HG02870 (cell line): Measurements from ENCODE around the gene LRRC1.

Source experiments
- ATAC-seq: cut with Tn5 transposase; IDR thresholded peaks from one replicate; pipeline ENCODE4 v1.9.1; 2021; ENCODE audit warnings: mild to moderate bottlenecking, moderate library complexity; ENCODE audit not compliant: unreplicated experiment

The LRRC1 gene

GRCh38 chr6:53919881-53920360 is 125.1 kb downstream of the LRRC1 start:
- ATAC-seq: no peak

DNA sequence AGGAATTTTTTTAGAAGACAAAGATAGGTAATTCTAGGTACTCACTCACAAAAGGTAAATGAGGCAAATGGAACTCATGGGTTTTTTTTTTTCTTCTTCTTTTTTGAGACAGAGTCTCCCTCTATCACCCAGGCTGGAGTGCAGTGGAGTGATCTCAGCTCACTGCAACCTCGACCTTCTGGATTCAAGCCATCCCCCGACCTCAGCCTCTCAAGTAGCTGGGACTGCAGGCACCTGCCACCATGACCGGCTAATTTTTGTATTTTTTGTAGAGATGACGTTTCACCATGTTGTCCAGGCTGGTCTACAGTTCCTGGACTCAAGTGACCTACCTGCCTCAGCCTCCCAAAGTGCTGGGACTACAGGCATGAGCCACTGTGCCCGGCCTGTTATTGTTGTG is 126.1 kb downstream of the LRRC1 start:
- ATAC-seq: no peak

- ATAC-seq: no peak
Observed at GRCh38 chr6:53921639-53922038, 126.8 kb downstream of the LRRC1 start.

DNA sequence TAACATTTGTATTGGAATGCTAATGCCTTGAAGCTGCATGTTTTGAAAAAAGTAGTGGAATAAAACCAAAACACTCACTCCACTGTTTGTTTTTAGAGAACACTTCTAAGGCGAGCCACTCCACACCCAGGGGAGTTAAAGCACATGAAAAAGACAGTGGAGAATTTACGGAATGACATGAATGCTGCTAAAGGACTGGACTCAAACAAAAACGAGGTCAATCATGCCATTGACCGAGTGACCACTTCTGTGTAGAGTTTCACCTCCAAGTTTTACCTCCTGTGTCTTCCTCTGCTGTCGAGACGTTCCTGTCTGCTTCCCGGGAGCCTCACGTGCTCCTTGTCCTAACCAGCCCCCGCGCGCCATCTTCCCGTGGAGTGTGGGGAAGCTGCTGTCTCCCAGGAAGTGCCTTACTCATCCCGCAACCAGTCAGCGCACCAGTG is 127.8 kb downstream of the LRRC1 start:
- no peak for ATAC-seq

GRCh38 chr6:53924277-53924676 is 129.5 kb downstream of the LRRC1 start:
- no peak for ATAC-seq

- ATAC-seq: no peak
Observed at GRCh38 chr6:53924821-53925422, 130.1 kb downstream of the LRRC1 start.

- ATAC-seq: no peak
Observed at GRCh38 chr6:53925891-53926290, 131.1 kb downstream of the LRRC1 start.

GRCh38 chr6:53926505-53926904 is 131.7 kb downstream of the LRRC1 start:
- ATAC-seq: no peak

DNA sequence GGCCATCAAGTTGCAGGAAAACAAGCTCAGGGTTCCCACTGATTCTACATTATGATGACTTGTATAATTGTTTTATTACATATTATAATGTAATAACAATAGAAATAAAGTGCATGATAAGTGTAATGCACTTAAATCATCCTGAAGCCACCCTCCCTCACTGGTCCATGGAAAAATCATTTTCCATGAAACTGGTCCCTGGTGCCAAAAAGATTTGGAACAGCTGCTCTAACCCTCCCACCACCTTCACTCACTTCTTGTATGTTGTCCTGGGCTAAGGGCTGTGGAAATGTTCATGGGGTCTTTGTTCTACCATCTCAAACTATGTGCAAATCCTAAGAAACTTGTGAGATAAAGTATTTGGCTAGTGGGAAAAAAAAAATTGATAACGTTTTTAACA is 133.8 kb downstream of the LRRC1 start:
- no peak for ATAC-seq

GRCh38 chr6:53929041-53929820 is 134.4 kb downstream of the LRRC1 start:
- ATAC-seq: no peak

GRCh38 chr6:53929821-53930120 is 135.0 kb downstream of the LRRC1 start:
- no peak for ATAC-seq

- ATAC-seq: no peak
Observed at GRCh38 chr6:53930330-53930729, 135.5 kb downstream of the LRRC1 start.

DNA sequence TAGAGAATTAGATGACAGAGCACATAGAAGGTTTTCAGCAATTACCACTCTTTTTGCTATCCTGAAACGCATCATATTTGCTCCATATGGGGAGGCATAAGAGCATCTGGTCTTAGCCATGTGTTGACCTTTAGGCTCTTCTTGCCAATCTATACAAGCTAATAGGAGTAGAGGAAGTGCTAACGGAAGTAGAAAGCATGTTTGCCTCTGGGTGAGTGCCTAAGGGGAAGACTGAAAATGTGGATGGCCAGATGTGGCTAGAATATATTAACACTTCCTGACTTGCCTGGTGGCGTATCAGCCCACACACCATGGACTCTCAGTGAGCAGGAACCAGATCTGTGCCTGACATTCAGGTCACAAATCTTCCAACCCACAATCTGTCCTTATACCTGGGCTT is 136.3 kb downstream of the LRRC1 start:
- no peak for ATAC-seq

DNA sequence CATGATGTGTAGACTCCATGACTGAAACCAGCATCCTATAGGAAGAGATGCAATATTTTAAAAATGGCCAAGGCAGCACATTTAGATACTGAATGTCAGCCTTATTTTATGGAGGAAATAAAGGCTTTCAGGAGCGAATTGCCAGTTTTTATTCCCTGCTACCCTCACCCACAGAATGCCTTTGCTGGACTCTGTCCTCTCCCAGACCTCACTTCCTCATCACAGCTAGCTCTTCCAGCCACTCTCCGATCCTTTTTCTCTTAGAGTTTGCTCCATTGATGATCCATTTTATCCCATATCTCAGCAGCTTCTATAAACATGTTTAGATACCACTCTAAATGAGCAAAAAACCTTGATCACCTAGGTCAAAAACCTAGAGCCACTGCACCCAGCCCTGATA is 137.7 kb downstream of the LRRC1 start:
- ATAC-seq: no peak

- ATAC-seq: no peak
Observed at GRCh38 chr6:53934023-53934422, 139.2 kb downstream of the LRRC1 start.

DNA sequence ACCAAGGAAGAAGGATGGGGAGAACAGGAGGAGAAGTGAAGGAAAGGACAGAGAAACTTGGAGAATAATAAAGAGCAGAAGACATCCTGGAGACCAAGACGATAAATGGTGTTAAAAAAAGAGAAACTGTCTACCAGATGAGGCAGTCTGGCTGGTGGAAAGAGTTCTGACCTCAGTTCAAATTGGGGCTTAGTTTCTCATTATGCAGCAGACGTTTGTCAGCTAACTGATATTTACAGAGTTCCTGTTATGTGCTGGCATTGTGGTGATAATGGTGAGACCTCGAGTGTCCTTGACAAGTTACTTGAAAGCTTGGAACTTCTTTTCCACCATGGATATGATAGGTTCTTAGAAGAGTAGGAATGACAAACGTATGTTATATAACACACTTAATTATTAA is 142.7 kb downstream of the LRRC1 start:
- ATAC-seq: no peak

- ATAC-seq: no peak
Observed at GRCh38 chr6:53938810-53939209, 144.0 kb downstream of the LRRC1 start.

DNA sequence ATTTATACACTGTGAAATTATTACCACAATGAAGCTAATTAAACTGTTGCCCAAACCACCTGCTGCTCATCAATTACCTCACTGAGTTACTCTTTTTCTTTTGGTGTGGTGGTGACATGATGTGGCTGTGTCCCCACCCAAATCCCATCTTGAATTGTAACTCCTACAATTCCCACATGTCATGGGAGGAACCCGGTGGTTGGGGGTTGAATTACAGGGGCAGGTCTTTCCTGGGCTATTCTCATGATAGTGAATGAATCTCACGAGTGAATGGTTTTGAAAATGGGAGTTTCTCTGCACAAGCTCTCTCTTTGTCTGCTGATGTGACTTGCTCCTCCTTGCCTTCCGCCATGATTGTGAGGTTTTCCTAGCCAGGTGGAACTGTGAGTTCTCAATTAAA is 145.0 kb downstream of the LRRC1 start:
- no peak for ATAC-seq

GRCh38 chr6:53943395-53943794 is 148.6 kb downstream of the LRRC1 start:
- ATAC-seq: no peak

GRCh38 chr6:53944091-53944490 is 149.3 kb downstream of the LRRC1 start:
- ATAC-seq: no peak

- no peak for ATAC-seq
Observed at GRCh38 chr6:53944543-53944942, 149.7 kb downstream of the LRRC1 start.

DNA sequence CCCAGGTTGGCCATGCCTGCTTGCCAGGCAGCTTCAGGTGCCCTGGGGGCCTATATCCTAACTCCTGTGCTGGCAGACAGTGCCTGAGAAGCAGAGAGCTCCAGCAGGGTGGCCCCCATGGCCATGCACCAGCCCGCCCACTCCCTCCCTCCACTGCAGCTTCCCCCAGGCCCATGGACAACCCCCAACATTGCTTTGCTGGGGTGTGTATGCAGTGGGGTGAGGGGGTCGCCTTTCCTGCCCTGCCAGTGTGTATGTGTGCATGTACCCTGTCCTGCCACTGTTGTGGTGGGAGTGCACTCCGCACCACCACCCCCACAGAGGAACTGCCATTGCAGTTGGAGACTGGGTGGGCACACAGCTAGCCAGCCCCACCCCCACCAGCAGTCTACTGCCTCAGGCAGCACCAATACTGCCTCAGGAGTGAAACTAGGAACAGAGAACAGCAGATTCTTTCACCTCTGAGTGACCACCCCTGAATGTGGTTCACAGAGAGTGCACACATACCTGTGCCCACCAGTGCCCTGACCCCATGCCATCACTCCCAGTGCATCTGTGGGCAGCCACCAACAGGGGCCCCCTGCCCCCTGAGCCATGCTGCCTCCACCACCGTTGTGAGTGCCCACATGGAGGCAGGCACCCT is 151.1 kb downstream of the LRRC1 start:
- ATAC-seq: no peak
